T-helper 17 cell (primary cell): ENCODE results near the gene CACNA1B. TPM values are rescaled to one million over a fixed set of nuclear protein-coding genes. Genes with fewer than 3 reads are reported as not detected.
"Not testable (repeated sequence)": the region's sequence is repeated elsewhere in the genome, so short reads cannot be mapped to it uniquely, and the experiment has no call there.

Experiments
- ATAC-seq: fragments of 150-1000 bp; cut with Tn5 transposase; 2 replicates; pipeline ENCODE4 v1.10.0; 2021; ENCODE audit warnings: mild to moderate bottlenecking, moderate library complexity
- DNase-seq, 3 donors: peaks; one replicate each; pipeline versions ENCODE4 v3.0.0 to v3.0.0-alpha.2; 2020 to 2021
- H3K9me3 ChIP-seq: one replicate; pipeline ENCODE4 v1.7.0; 2013; ENCODE audit warnings: low read length, mild to moderate bottlenecking; ENCODE audit not compliant: control insufficient read depth, poor library complexity, severe bottlenecking
- H3K27ac Mint-ChIP-seq: one replicate; pipeline ENCODE4 v1.8.0; 2022; ENCODE audit warnings: mild to moderate bottlenecking, moderate library complexity, mixed read lengths
- H3K27me3 Mint-ChIP-seq: one replicate; pipeline ENCODE4 v1.8.0; 2022; ENCODE audit warnings: mixed read lengths
- H3K36me3 Mint-ChIP-seq: one replicate; pipeline ENCODE4 v1.8.0; 2022; ENCODE audit warnings: low read depth, mixed read lengths
- H3K4me1 Mint-ChIP-seq: one replicate; pipeline ENCODE4 v1.8.0; 2022; ENCODE audit warnings: mild to moderate bottlenecking, mixed read lengths
- H3K4me3 Mint-ChIP-seq: one replicate; pipeline ENCODE4 v1.8.0; 2022; ENCODE audit warnings: mild to moderate bottlenecking, moderate library complexity, mixed read lengths
- total RNA-seq, 4 donors: library from RNA in 2 of 4; stranded (reverse) in 2 of 4; gene quantifications; one replicate each; pipeline ENCODE4 v1.2.3 and lab custom pipeline; 2022 to 2026

CACNA1B gene
- total RNA-seq, 2 donors from 2014 or later = 0.22 TPM; not detected in 1

DNA sequence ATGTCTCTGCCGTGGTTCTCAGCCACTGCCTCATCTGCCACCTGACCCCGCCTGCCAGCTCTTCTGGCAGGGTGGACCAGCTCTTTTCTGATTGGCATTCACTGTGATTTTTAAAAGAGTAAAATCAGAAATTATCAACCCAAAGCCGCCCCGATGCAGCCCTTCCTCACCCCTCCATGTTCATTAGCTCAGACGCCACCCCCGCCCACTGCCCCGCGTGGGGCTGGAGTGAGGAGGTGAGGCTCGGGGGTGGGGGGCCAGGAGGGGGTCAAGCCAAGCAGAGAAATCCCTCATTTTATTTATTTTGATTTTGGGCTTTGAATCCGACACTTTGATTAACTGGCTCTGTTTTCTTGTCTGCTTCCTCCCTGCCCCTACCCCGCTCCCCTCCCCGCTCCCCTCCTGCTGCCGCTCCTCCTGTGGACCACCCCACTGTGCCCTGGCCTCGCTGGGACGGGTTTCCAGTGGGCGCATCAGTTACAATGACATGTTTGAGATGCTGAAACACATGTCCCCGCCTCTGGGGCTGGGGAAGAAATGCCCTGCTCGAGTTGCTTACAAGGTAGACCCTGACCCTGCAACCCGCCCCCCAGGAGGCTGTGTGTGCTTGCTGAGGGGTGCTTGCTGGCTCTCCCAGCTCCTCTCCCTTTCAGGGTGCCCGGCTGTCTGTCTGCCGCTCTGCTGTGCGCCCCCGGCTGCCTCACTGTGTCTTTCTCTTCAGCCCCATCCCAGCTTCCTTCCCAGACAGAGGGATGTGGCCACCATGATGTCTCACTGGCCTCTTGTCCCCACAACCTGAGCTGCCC lies 224.9 kb downstream of the CACNA1B start:
- no peak for ATAC-seq
- no peak for DNase-seq
- Mint-ChIP-seq H3K4me3 (no peak overlapping the region), H3K27ac (no peak overlapping the region), H3K27me3 (peaks cover 10% of the 10 kb centered on the region), H3K4me1 (no peaks in the 10 kb centered on the region), H3K36me3 (peaks cover 3% of the 10 kb centered on the region)
- H3K9me3 ChIP-seq = no peaks in the 10 kb centered on the region

DNA sequence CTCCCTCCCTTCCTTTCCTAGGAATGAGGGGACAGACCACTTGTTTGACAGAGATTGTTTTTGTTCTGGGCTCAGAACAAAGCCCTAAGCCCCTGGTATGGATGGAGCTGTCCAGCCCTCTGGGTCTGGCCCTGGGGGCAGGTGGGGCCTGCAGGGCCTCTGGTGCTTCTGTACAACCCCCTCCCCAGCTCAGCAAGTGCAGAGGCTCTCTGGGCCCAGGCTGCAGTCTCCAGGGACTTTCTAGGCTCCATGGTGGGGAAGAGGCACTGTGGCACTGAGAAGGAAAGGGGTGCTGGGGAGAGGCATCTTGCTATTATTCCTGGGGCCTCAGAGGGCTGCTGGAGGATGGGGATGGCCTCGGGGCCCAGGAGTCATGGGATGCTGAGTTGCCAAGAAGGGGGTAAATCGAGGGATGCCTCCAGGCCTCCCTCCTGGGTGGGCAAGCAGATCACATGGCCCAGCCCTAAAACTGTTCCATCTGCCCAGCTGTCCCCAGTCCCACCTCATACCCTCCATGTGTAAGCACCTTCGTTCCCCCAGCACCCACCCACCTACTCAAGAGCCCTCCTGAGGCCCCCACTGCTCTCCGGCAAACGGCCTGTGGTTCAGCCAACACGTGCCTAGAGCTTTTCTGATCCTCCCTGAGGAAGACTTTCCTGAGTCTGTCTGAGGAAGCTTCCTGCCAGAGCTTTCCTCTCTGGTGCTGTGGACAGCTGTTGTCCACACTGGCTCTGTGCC lies 225.7 kb downstream of the CACNA1B start:
- no peaks in the 10 kb centered on the region for H3K9me3 ChIP-seq
- DNase-seq (no peak), ATAC-seq (no peak)
- H3K27me3 Mint-ChIP-seq = peaks cover 12% of the 10 kb centered on the region
- peaks cover 3% of the 10 kb centered on the region for H3K36me3 Mint-ChIP-seq
- H3K4me1 Mint-ChIP-seq = no peaks in the 10 kb centered on the region
- H3K4me3 Mint-ChIP-seq = no peak overlapping the region
- H3K27ac Mint-ChIP-seq = no peak overlapping the region

DNA sequence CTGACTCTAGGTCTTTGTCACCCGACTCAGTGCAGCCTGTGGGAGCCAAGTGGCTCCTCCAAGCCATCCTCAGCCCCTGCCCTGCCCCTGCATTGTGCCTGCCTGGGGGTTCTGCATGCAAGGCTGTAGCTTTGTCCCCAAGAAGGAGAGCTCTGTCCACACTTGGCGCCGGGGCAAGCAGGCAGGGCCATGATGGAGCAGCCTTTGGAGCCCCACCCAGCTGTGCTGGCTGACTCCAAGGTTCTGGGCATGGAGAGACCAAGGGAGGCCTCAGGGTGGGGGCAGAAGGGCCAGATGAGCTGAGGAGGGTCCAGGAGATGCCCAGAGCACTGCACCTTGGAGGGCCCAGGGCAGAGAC lies 226.2 kb downstream of the CACNA1B start:
- DNase-seq = no peak
- no peaks in the 10 kb centered on the region for H3K9me3 ChIP-seq
- Mint-ChIP-seq H3K4me1 (no peaks in the 10 kb centered on the region), H3K36me3 (peaks cover 3% of the 10 kb centered on the region), H3K4me3 (no peak overlapping the region), H3K27me3 (peaks cover 12% of the 10 kb centered on the region), H3K27ac (no peak overlapping the region)
- no peak for ATAC-seq

DNA sequence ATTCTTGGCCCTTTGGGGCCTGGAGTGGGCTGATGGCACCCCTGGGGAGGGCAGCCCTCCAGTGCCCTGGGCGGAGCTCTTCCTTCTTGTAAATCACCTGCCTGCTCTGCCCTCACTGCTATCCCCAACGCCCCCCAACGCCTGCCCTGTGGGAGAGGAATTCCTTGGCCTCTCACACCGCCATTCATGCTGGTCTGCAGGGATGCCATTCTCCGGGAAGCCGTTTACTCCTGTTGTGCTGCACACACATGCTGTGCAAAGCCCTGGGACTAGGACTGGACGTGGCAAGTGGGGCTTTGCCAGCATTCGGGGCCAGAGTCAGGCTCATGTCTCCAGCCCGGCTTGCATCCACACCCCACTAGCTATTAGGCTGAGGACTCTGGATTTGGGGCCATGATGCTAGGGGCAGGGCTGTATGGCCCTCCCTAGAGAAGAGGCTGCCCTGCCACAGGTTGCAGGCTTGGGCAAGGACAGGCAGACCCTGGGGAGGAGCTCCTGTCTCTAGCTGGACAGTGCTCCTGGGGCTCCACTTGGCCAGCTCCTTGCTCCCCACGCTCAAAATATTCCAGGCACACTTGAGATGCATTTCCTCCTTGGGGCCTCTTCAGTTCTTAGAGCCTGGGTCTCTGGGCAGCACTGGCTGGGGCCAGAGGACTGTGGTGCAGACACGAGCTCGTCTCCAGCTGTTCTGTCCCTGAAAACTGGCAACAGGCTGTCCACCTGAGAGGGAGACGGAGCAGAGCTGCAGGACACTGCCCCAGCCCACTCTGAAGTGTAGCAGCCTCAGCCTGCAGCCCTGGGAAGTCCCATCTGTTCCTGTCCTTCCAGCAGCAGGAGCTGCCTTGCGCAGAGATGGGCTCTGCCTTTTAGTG lies 226.9 kb downstream of the CACNA1B start:
- no peaks in the 10 kb centered on the region for H3K9me3 ChIP-seq
- Mint-ChIP-seq H3K4me3 (no peak overlapping the region), H3K27me3 (peaks cover 12% of the 10 kb centered on the region), H3K4me1 (no peaks in the 10 kb centered on the region), H3K27ac (no peak overlapping the region), H3K36me3 (peaks cover 3% of the 10 kb centered on the region)
- DNase-seq = no peak
- ATAC-seq = no peak

DNA sequence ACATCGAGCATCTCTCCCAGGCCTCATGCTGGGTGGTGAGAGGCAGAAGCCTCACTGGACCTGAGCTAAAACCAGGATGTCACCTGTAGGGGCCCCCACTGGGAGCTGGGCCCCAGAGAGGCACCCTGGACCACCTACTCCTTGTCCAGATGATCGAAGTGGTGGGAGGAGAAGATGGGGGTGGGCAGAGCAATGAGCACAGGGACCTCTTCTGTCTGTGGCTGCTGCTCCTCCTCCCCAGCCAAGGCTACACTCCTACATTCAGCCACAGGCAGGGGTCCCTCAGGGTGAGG lies 227.5 kb downstream of the CACNA1B start:
- H3K4me3 Mint-ChIP-seq = no peak overlapping the region
- DNase-seq (no peak), ATAC-seq (no peak)
- peaks cover 12% of the 10 kb centered on the region for H3K27me3 Mint-ChIP-seq
- H3K4me1 Mint-ChIP-seq = no peaks in the 10 kb centered on the region
- no peaks in the 10 kb centered on the region for H3K9me3 ChIP-seq
- H3K36me3 Mint-ChIP-seq = peaks cover 3% of the 10 kb centered on the region
- no peak overlapping the region for H3K27ac Mint-ChIP-seq

DNA sequence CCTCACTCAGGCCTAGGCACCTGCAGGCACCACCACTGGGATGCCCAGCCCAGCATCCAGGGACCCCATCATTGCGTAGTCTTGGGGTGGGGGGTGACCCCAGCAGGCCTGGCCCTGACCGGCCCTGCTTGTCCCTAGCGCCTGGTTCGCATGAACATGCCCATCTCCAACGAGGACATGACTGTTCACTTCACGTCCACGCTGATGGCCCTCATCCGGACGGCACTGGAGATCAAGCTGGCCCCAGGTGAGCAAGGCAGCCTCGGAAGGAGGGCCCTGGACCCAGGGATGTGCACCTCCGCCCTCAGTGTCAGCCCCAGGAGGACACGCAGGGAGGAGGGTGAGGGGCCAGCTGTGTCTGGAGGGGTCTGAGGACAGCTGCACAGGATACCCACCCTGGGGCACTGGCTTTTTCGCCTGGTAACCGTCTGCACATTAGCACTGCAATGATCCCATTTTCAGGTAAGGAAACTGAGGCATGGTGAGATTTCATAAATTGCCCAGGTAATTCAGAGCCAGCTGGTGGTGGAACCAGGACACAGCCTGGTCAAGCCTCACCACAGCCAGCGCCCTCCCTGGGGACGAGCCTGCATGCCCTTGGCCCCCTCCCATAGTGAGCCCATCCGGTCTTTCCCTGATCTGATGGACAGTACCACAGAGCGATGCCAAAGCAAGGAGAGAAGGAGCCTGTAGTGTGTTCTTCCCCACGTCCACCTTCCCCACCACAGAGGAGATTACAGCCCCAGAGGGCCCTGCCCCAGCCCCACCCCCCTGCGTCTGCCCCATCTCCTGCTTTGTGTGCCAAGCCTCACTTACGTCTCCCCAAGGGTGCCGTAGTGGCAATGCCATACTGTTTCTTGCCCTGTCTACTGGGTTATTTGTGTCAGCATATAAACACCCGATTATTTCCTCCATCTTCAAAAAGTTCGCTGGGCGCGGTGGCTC lies 228.3 kb downstream of the CACNA1B start:
- H3K27me3 Mint-ChIP-seq = peaks cover 12% of the 10 kb centered on the region

DNA sequence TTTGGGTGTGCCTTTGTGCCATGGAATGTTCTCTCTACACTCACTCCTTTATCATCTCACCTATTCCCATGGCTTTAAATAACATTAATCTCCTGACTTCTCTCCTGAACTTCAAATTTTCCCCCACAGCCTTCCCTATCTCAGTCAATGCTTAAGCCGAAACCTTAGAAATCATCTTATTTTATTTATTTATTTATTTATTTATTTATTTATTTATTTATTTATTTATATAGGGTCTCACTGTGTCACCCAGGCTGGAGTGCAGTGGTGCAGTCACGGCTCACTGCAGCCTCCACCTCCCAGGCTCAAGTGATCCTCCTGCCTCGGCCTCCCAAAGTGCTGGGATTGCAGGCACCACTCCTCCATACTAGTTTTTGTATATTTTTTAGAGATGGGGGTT lies 229.5 kb downstream of the CACNA1B start:
- H3K27me3 Mint-ChIP-seq = peaks cover 15% of the 10 kb centered on the region
- H3K36me3 Mint-ChIP-seq, H3K4me1 Mint-ChIP-seq, H3K9me3 ChIP-seq, H3K4me3 Mint-ChIP-seq, DNase-seq, ATAC-seq: not testable (repeated sequence)
- H3K27ac Mint-ChIP-seq = peak overlapping the region; percentile 12

More for the DNA sequence above, 228.3 kb downstream of the CACNA1B start:
- H3K27ac Mint-ChIP-seq = no peak overlapping the region
- no peaks in the 10 kb centered on the region for H3K4me1 Mint-ChIP-seq
- H3K36me3 Mint-ChIP-seq = peaks cover 3% of the 10 kb centered on the region
- no peak for DNase-seq
- no peak overlapping the region for H3K4me3 Mint-ChIP-seq
- no peak for ATAC-seq
- no peaks in the 10 kb centered on the region for H3K9me3 ChIP-seq

DNA sequence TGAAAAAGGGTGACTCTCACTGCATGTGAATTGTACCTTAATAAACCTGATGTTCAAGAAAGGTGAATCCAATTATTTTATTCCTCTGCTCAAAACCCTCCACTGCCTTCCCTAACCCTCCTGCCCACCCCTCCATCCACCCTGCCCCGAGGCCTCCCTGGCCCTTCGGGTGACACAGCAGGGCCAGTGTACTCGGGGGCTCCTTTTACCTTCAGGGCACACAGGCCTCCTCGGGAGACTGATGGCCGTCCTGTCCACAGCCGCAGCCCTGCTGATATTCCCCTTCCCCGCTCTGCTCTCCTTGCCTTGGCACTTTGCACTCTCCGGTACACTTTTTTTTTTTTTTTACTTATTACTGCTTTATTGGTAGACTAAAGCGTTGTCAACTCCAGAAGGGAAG lies 234.0 kb downstream of the CACNA1B start:
- Mint-ChIP-seq H3K36me3 (peaks cover 3% of the 10 kb centered on the region), H3K27me3 (peaks cover 32% of the 10 kb centered on the region), H3K4me3 (no peak overlapping the region), H3K27ac (no peak overlapping the region), H3K4me1 (no peaks in the 10 kb centered on the region)
- DNase-seq (no peak), ATAC-seq (no peak)
- no peaks in the 10 kb centered on the region for H3K9me3 ChIP-seq

DNA sequence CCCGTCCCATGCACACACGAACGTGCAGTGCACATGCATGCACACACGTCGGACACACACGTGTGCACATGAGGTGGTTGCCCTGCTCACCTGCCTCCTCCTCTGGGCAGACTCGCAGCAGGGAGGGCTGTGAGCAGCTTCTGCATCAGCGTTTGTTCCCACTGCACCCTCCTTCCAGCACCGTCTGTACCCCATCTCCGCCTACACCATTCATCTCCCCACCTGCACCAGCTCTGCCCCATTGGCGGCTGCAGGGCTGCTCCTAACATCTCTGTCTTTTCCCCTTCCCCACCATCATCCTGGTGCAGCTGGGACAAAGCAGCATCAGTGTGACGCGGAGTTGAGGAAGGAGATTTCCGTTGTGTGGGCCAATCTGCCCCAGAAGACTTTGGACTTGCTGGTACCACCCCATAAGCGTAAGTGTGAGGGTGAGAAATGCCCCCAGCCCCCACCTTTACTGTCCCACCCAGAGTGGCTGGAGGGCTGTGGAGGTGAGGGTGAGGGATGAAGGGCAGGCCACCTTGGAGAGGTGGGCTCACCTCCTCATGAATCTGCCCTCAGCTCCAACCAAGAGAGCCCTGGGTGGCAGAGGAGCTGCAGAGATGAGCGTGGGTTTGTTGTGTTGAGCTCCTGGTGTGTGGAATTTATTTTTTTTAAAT lies 234.6 kb downstream of the CACNA1B start:
- Mint-ChIP-seq H3K36me3 (no peaks in the 10 kb centered on the region), H3K4me3 (no peak overlapping the region), H3K27ac (no peak overlapping the region), H3K4me1 (no peaks in the 10 kb centered on the region), H3K27me3 (peaks cover 30% of the 10 kb centered on the region)
- ATAC-seq (no peak), DNase-seq (no peak)
- H3K9me3 ChIP-seq = no peaks in the 10 kb centered on the region

DNA sequence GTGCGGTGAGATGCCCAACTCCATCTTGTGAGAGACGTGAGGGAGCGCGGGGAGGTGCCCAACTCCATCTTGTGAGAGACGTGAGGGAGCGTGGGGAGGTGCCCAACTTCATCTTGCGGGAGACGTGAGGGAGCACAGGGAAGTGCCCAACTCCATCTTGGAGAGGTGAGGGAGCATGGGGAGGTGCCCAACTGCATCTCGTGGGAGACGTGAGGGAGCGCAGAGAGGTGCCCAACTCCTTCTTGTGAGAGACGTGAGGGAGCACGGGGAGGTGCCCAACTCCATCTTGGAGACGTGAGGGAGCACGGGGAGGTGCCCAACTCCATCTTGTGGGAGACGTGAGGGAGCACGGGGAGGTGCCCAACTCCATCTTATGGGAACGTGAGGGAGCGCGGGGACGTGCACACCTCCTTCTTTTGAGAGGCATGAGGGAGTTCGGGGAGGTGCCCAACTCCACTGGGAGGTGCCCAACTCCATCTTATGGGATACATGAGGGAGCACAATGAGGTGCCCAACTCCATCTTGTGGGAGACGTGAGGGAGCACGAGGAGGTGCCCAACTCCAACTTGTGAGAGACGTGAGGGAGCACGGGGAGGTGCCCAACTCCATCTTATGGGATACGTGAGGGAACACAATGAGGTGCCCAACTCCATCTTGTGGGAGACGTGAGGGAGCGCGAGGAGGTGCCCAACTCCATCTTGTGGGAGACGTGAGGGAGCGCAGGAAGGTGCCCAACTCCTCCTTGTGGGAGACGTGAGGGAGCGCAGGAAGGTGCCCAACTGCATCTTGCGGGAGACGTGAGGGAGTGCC lies 235.4 kb downstream of the CACNA1B start:
- Mint-ChIP-seq H3K4me3 (no peak overlapping the region), H3K4me1 (no peaks in the 10 kb centered on the region), H3K27me3 (peaks cover 25% of the 10 kb centered on the region), H3K36me3 (no peaks in the 10 kb centered on the region), H3K27ac (no peak overlapping the region)
- DNase-seq (no peak), ATAC-seq (no peak)
- H3K9me3 ChIP-seq = no peaks in the 10 kb centered on the region

DNA sequence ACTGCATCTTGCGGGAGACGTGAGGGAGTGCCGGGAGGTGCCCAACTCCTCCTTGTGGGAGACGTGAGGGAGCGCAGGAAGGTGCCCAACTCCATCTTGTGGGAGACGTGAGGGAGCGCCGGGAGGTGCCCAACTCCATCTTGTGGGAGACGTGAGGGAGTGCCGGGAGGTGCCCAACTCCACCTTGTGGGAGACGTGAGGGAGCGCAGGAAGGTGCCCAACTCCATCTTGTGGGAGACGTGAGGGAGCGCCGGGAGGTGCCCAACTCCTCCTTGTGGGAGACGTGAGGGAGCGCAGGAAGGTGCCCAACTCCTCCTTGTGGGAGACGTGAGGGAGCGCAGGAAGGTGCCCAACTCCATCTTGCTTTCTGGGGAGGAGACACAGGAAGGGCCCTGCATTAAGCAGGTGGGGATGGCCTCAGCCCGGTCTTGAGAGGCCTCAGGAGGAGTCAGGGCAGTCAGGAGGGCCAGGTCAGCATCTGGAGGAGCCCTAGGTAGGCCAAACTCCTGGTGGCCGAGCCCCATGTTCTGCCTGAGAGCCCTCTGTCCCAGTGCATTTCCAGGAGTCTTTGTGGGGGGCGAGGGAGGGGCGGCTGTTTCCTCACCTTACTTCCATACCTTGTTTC lies 236.2 kb downstream of the CACNA1B start:
- H3K4me3 Mint-ChIP-seq, H3K36me3 Mint-ChIP-seq, DNase-seq, H3K4me1 Mint-ChIP-seq, H3K27ac Mint-ChIP-seq, ATAC-seq, H3K9me3 ChIP-seq: not testable (repeated sequence)
- H3K27me3 Mint-ChIP-seq = peaks cover 25% of the 10 kb centered on the region
